Measurements from ENCODE around the gene AGPAT1.

DNA sequence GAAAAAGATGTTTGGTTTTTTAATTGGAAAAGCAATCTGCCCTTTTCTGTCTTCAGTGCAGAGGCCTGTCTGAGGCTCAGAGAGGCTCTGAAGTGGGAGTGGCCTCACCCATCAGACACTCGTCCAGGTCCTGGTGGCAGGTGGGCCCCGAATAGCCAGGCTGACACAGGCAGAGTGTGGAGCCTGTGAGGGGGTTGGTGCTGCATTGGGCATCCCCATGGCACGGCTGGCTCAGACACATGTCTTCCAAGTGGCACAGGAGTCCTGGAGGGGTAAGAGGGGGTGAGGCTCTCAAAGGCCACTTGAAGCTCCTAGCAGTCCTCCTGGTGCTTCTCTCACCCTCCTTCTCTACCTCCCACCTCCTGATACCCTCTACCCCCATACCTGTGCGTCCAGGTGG, 44.1 kb upstream of the AGPAT1 start:
- TF ChIP-seq SIN3A (IDR thresholded peaks at IDR 0.05; ENCODE audit: borderline replicate concordance, insufficient read depth, low read length) (no peak), POLR2AphosphoS5 (IDR thresholded peaks at IDR 0.05; ENCODE audit: low read depth, low read length) (no peak), TAF1 (IDR thresholded peaks at IDR 0.05; ENCODE audit: borderline replicate concordance, insufficient read depth, low read length) (no peak), FOXP2 (optimal IDR thresholded peaks at IDR 0.05; ENCODE audit: borderline replicate concordance, extremely low read depth, extremely low read length, insufficient read depth) (no peak)
- TF ChIP-seq, protein P1, sequence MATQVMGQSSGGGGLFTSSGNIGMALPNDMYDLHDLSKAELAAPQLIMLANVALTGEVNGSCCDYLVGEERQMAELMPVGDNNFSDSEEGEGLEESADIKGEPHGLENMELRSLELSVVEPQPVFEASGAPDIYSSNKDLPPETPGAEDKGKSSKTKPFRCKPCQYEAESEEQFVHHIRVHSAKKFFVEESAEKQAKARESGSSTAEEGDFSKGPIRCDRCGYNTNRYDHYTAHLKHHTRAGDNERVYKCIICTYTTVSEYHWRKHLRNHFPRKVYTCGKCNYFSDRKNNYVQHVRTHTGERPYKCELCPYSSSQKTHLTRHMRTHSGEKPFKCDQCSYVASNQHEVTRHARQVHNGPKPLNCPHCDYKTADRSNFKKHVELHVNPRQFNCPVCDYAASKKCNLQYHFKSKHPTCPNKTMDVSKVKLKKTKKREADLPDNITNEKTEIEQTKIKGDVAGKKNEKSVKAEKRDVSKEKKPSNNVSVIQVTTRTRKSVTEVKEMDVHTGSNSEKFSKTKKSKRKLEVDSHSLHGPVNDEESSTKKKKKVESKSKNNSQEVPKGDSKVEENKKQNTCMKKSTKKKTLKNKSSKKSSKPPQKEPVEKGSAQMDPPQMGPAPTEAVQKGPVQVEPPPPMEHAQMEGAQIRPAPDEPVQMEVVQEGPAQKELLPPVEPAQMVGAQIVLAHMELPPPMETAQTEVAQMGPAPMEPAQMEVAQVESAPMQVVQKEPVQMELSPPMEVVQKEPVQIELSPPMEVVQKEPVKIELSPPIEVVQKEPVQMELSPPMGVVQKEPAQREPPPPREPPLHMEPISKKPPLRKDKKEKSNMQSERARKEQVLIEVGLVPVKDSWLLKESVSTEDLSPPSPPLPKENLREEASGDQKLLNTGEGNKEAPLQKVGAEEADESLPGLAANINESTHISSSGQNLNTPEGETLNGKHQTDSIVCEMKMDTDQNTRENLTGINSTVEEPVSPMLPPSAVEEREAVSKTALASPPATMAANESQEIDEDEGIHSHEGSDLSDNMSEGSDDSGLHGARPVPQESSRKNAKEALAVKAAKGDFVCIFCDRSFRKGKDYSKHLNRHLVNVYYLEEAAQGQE (IDR thresholded peaks at IDR 0.05; ENCODE audit: insufficient read depth in 1 of 2, low read depth in 2 of 2, low read length in 2 of 2): no peak
